CD4-positive, alpha-beta T cell (primary cell): Measurements from ENCODE around the gene SNAP47. TPM values are rescaled to one million over a fixed set of nuclear protein-coding genes. Genes with fewer than 3 reads are reported as not detected.

ENCODE experiments used
- ATAC-seq: fragments of 200-7000 bp; cut with Tn5 transposase; one replicate; pipeline ENCODE4 v1.10.0; 2022; ENCODE audit warnings: mild to moderate bottlenecking; ENCODE audit not compliant: poor library complexity
- CTCF ChIA-PET: fragments of 350-600 bp; sonication (Branson Sonifier 250); formaldehyde crosslinking; loops from one replicate; lab custom pipeline; 2021; ENCODE audit warnings: antibody characterized with exemption, inconsistent platforms; lab: Charles Lee
- POLR2A ChIA-PET: fragments of 350-600 bp; sonication (Branson Sonifier 250); formaldehyde crosslinking; loops from one replicate; lab custom pipeline; 2021; ENCODE audit warnings: antibody characterized with exemption, inconsistent platforms; lab: Charles Lee
- DNase-seq, 14 experiments: peaks; one replicate each; pipeline ENCODE4 v3.0.0-alpha.2; 2013 to 2020; ENCODE audit warnings: mixed read lengths in 2 of 14
- H3K27ac ChIP-seq, 2 donors: one replicate each; pipeline versions ENCODE4 v1.5.1 to v1.7.0; 2013; ENCODE audit warnings: low read length in 2 of 2, low read depth in 1 of 2, mild to moderate bottlenecking in 1 of 2
- H3K27me3 ChIP-seq, 2 experiments: 1 replicate in 1 of 2; 2 replicates in 1 of 2; pipeline versions ENCODE4 v1.6.1 to v1.7.0; 2013; ENCODE audit warnings: low read length in 2 of 2, control low read depth in 1 of 2, mild to moderate bottlenecking in 1 of 2, moderate library complexity in 1 of 2; ENCODE audit not compliant: insufficient read depth in 2 of 2, control insufficient read depth in 1 of 2
- H3K36me3 ChIP-seq: one replicate; pipeline ENCODE4 v1.6.1; 2013; ENCODE audit warnings: low read length, control low read depth; ENCODE audit not compliant: insufficient read depth
- H3K4me1 ChIP-seq: one replicate; pipeline ENCODE4 v1.6.1; 2013; ENCODE audit warnings: low read length, control low read depth; ENCODE audit not compliant: insufficient read depth
- H3K4me3 ChIP-seq: one replicate; pipeline ENCODE4 v1.5.1; 2013; ENCODE audit warnings: mild to moderate bottlenecking, low read length, moderate library complexity
- H3K9me3 ChIP-seq, 2 experiments: 1 replicate in 1 of 2; 2 replicates in 1 of 2; pipeline versions ENCODE4 v1.6.1 to v1.7.0; 2013; ENCODE audit warnings: low read length in 2 of 2, mild to moderate bottlenecking in 2 of 2, control low read depth in 1 of 2, moderate library complexity in 1 of 2; ENCODE audit not compliant: control insufficient read depth in 1 of 2, insufficient read depth in 1 of 2
- H3K27ac Mint-ChIP-seq: one replicate; pipeline ENCODE4 v1.8.0; 2020; ENCODE audit warnings: mixed read lengths
- H3K27me3 Mint-ChIP-seq: one replicate; pipeline ENCODE4 v1.8.0; 2021; ENCODE audit warnings: mixed read lengths
- H3K36me3 Mint-ChIP-seq: one replicate; pipeline ENCODE4 v1.8.0; 2021; ENCODE audit warnings: low read depth, mixed read lengths
- H3K4me1 Mint-ChIP-seq: one replicate; pipeline ENCODE4 v1.8.0; 2021; ENCODE audit warnings: low read depth, mixed read lengths
- H3K4me3 Mint-ChIP-seq: one replicate; pipeline ENCODE4 v1.8.0; 2020; ENCODE audit warnings: mild to moderate bottlenecking, mixed read lengths
- H3K9me3 Mint-ChIP-seq: one replicate; pipeline ENCODE4 v1.8.0; 2020; ENCODE audit warnings: mixed read lengths
- intact Hi-C, 2 experiments: fragments of 100-400 bp; cut with DNase I in 1 of 2; cut with micrococcal nuclease in 1 of 2; formaldehyde crosslinking; loops; one replicate each; pipeline versions ENCODE4 v1.15.1 to v1.9.0; 2023 to 2025; cut with DNase I, micrococcal nuclease
- total RNA-seq, 174 experiments: library from RNA in 2 of 174; stranded (reverse) in 2 of 174; gene quantifications; one replicate each; pipeline ENCODE4 v1.2.3 and lab custom pipeline; 2021 to 2026
- TF ChIP-seq, protein P1 (sequence below): fragments of 200-600 bp; IDR thresholded peaks from one replicate; pipeline ENCODE4 v1.8.0; 2022; ENCODE audit warnings: antibody characterized with exemption, mild to moderate bottlenecking

Gene SNAP47
- total RNA-seq, 2 experiments from 2014 or later = 12.8 to 14.0 TPM

GRCh38 chr1:227793079-227793947 lies 58.1 kb downstream of the SNAP47 start:
- H3K36me3 Mint-ChIP-seq = no peaks in the 10 kb centered on the region
- no peaks in the 10 kb centered on the region for H3K27me3 Mint-ChIP-seq
- DNase-seq (peak in 1 of 14 experiments; percentile 14), ATAC-seq (no peak)
- H3K4me3 Mint-ChIP-seq = no peak overlapping the region
- TF ChIP-seq, protein P1, sequence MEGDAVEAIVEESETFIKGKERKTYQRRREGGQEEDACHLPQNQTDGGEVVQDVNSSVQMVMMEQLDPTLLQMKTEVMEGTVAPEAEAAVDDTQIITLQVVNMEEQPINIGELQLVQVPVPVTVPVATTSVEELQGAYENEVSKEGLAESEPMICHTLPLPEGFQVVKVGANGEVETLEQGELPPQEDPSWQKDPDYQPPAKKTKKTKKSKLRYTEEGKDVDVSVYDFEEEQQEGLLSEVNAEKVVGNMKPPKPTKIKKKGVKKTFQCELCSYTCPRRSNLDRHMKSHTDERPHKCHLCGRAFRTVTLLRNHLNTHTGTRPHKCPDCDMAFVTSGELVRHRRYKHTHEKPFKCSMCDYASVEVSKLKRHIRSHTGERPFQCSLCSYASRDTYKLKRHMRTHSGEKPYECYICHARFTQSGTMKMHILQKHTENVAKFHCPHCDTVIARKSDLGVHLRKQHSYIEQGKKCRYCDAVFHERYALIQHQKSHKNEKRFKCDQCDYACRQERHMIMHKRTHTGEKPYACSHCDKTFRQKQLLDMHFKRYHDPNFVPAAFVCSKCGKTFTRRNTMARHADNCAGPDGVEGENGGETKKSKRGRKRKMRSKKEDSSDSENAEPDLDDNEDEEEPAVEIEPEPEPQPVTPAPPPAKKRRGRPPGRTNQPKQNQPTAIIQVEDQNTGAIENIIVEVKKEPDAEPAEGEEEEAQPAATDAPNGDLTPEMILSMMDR = no peak
- H3K36me3 ChIP-seq = no peaks in the 10 kb centered on the region
- peaks cover 22% of the 10 kb centered on the region for H3K4me1 Mint-ChIP-seq
- H3K4me3 ChIP-seq = no peak overlapping the region
- CTCF ChIA-PET = no interaction called here
- intact Hi-C loops = no loop called here
- H3K27ac Mint-ChIP-seq = no peak overlapping the region
- POLR2A ChIA-PET = no interaction called here
- no peaks in the 10 kb centered on the region for H3K9me3 Mint-ChIP-seq
- H3K9me3 ChIP-seq = no peaks in the 10 kb centered on the region
- no peak overlapping the region for H3K27ac ChIP-seq
- H3K27me3 ChIP-seq = no peaks in the 10 kb centered on the region
- H3K4me1 ChIP-seq = peaks cover 17% of the 10 kb centered on the region

DNA sequence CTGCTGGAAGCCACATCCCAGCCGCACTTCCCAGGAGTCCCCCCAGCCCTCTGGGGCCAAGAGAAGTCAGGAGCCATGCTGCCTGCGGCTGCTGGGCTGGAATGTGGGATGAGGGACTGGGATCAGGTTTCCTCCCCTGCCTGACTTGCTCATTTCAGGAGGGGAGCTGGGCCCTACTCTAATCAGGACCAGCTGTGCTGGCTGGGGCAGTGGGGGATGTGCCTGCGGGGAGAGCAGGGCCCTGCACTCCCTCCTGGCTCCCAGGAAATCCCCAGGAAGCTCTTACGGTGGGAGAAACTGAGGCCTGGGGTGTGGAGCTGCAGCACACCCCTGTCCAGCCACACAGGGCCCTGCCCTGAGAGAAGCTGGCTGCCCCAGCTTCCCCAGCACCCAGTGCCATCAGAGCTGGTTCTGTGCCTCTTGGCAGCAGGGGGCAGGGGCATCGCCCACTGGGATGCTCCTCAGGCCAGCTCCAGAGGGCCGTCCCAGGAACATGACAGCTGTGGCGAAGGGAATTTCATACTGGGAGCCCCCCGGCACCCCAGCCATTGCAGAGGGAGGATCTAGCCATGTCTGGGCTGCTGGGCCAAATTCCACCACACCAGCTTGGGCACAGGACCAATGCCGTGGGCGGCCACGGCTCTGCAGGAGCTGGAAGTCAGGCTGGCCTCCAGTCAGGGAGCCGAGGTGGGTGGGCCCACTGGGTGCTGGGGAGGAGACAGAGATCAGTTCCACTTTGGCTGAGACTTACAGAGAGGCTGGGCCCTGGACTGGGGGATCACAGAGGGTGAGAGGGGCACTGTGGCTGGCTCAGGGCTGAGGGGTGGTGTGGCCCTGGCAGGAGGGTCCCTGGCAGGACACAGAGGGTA lies 58.9 kb downstream of the SNAP47 start:
- Histone ChIP-seq H3K4me3 (no peak overlapping the region), H3K4me1 (peaks cover 9% of the 10 kb centered on the region), H3K9me3 (no peaks in the 10 kb centered on the region), H3K27ac (no peak overlapping the region), H3K27me3 (no peaks in the 10 kb centered on the region), H3K36me3 (no peaks in the 10 kb centered on the region)
- ChIA-PET CTCF (no interaction called here), POLR2A (no interaction called here)
- Mint-ChIP-seq H3K27ac (no peak overlapping the region), H3K27me3 (no peaks in the 10 kb centered on the region), H3K36me3 (no peaks in the 10 kb centered on the region), H3K4me1 (peaks cover 20% of the 10 kb centered on the region), H3K9me3 (no peaks in the 10 kb centered on the region), H3K4me3 (no peak overlapping the region)
- intact Hi-C loops = no loop called here
- TF ChIP-seq, protein P1 = no peak
- ATAC-seq (no peak), DNase-seq (peak in 1 of 14 experiments; percentile 12)

DNA sequence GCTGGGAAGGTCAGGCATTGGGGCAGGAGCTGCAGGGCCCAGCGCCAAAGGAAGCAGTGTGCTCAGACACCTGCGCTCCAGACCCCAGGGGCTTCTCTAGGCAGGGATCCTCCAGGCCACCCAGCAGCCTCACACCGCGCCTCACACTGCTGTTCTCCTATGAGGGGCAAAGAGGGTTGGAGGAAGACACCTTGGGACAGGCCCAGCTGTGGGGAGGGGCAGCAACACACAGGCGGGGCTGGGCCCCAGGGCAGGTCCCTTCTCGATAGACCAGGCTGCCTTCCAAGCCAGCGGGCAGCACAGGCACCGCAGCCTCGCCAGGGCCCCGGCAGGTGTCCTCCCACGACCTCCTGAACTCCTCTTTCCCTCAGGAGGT lies 59.6 kb downstream of the SNAP47 start:
- Histone ChIP-seq H3K36me3 (no peaks in the 10 kb centered on the region), H3K4me3 (no peak overlapping the region), H3K4me1 (peaks cover 4% of the 10 kb centered on the region), H3K27ac (no peak overlapping the region), H3K9me3 (no peaks in the 10 kb centered on the region), H3K27me3 (no peaks in the 10 kb centered on the region)
- ATAC-seq = no peak
- intact Hi-C loops = no loop called here
- Mint-ChIP-seq H3K36me3 (no peaks in the 10 kb centered on the region), H3K27ac (no peak overlapping the region), H3K9me3 (no peaks in the 10 kb centered on the region), H3K4me1 (peaks cover 17% of the 10 kb centered on the region), H3K27me3 (no peaks in the 10 kb centered on the region), H3K4me3 (no peak overlapping the region)
- POLR2A ChIA-PET = no interaction called here
- CTCF ChIA-PET = no interaction called here
- peak in 1 of 14 experiments; percentile 16 for DNase-seq
- TF ChIP-seq, protein P1 = no peak
